B cell (primary cell): Measurements from ENCODE around the gene CDK13. TPM values are rescaled to one million over a fixed set of nuclear protein-coding genes. Genes with fewer than 3 reads are reported as not detected.

ENCODE experiments used
- ATAC-seq: fragments of 200-7000 bp; cut with Tn5 transposase; one replicate; pipeline ENCODE4 v1.10.0; 2021; ENCODE audit warnings: low read depth, mild to moderate bottlenecking, moderate number of reproducible peaks, moderate library complexity
- CTCF ChIA-PET: fragments of 350-600 bp; sonication (Branson Sonifier 250); formaldehyde crosslinking; loops from one replicate; lab custom pipeline; 2021; ENCODE audit warnings: antibody characterized with exemption, inconsistent platforms; lab: Charles Lee
- POLR2A ChIA-PET: fragments of 350-600 bp; sonication (Branson Sonifier 250); formaldehyde crosslinking; loops from one replicate; lab custom pipeline; 2021; ENCODE audit warnings: antibody characterized with exemption; lab: Charles Lee
- DNase-seq: peaks from one replicate; pipeline ENCODE4 v3.0.0; 2013
- H2AFZ ChIP-seq: 2 replicates; pipeline ENCODE4 v1.6.1; 2012; ENCODE audit warnings: mild to moderate bottlenecking, low read depth, low read length; ENCODE audit not compliant: insufficient read depth, poor library complexity, severe bottlenecking
- H3K27ac ChIP-seq, 2 donors: 1 replicate in 1 of 2; 2 replicates in 1 of 2; pipeline ENCODE4 v1.5.1; 2012 to 2013; ENCODE audit warnings: low read length in 2 of 2, mild to moderate bottlenecking in 2 of 2, moderate library complexity in 1 of 2
- H3K27me3 ChIP-seq, 4 experiments: fragments of 200-600 bp in 1 of 4; sonication (generic) in 1 of 4; replicated peaks in 1 of 4; 1 replicate in 2 of 4; 2 replicates in 2 of 4; pipeline versions ENCODE4 v1.6.1 to v1.7.0; 2013 to 2016; ENCODE audit warnings: low read length in 3 of 4, mild to moderate bottlenecking in 2 of 4, mixed read lengths in 1 of 4, moderate library complexity in 1 of 4; ENCODE audit not compliant: insufficient read depth in 4 of 4, control insufficient read depth in 3 of 4; ENCODE audit errors: control extremely low read depth in 1 of 4
- H3K36me3 ChIP-seq, 2 experiments: replicated peaks in 1 of 2; 1 replicate in 1 of 2; 2 replicates in 1 of 2; pipeline versions ENCODE4 v1.6.1 to v1.7.1; 2013; ENCODE audit warnings: low read length in 1 of 2; ENCODE audit not compliant: insufficient read depth in 2 of 2, control insufficient read depth in 1 of 2; ENCODE audit errors: control extremely low read depth in 1 of 2, extremely low read depth in 1 of 2
- H3K4me1 ChIP-seq, 2 donors: fragments of 200-600 bp in 1 of 2; sonication (generic) in 1 of 2; 1 replicate in 1 of 2; 2 replicates in 1 of 2; pipeline versions ENCODE4 v1.5.1 to v1.6.1; 2013 to 2017; ENCODE audit warnings: low read length in 2 of 2; ENCODE audit not compliant: control insufficient read depth in 2 of 2, insufficient read depth in 2 of 2
- H3K4me2 ChIP-seq: replicated peaks from 2 replicates; pipeline ENCODE3; 2012; ENCODE audit warnings: mild to moderate bottlenecking, low read depth, low read length; ENCODE audit not compliant: poor library complexity, severe bottlenecking
- H3K4me3 ChIP-seq, 5 experiments: fragments of 200-600 bp in 1 of 5; sonication (generic) in 1 of 5; 1 replicate in 3 of 5; 2 replicates in 2 of 5; pipeline versions ENCODE4 v1.5.1 to v1.7.0; 2011 to 2016; ENCODE audit warnings: low read length in 4 of 5, mild to moderate bottlenecking in 4 of 5, low read depth in 2 of 5, control low read depth in 1 of 5, moderate library complexity in 1 of 5; ENCODE audit not compliant: insufficient read depth in 1 of 5; ENCODE audit errors: control extremely low read depth in 1 of 5, extremely low read depth in 1 of 5
- H3K79me2 ChIP-seq: fragments of 200-600 bp; sonication (generic); one replicate; pipeline ENCODE4 v1.6.0; 2016; ENCODE audit warnings: low read length; ENCODE audit not compliant: control insufficient read depth, insufficient read depth
- H3K9ac ChIP-seq: fragments of 200-600 bp; sonication (generic); 2 replicates; pipeline ENCODE4 v1.6.1; 2017; ENCODE audit warnings: mild to moderate bottlenecking, low read length, moderate library complexity
- H3K9me3 ChIP-seq, 3 donors: one replicate each; pipeline versions ENCODE4 v1.6.1 to v1.7.1; 2013; ENCODE audit warnings: low read length in 2 of 3; ENCODE audit not compliant: control insufficient read depth in 2 of 3, insufficient read depth in 1 of 3; ENCODE audit errors: control extremely low read depth in 1 of 3
- H4K20me1 ChIP-seq: 2 replicates; pipeline ENCODE4 v1.6.0; 2012; ENCODE audit warnings: mild to moderate bottlenecking, low read length; ENCODE audit not compliant: insufficient read depth, control insufficient read depth, poor library complexity, severe bottlenecking
- H3K27ac Mint-ChIP-seq: one replicate; pipeline ENCODE4 v1.8.0; 2021; ENCODE audit warnings: mixed read lengths
- H3K27me3 Mint-ChIP-seq: one replicate; pipeline ENCODE4 v1.8.0; 2021; ENCODE audit warnings: mixed read lengths
- H3K4me1 Mint-ChIP-seq: one replicate; pipeline ENCODE4 v1.8.0; 2021; ENCODE audit warnings: mixed read lengths
- H3K4me3 Mint-ChIP-seq: one replicate; pipeline ENCODE4 v1.8.0; 2021; ENCODE audit warnings: mixed read lengths
- H3K9me3 Mint-ChIP-seq: one replicate; pipeline ENCODE4 v1.8.0; 2022; ENCODE audit warnings: mixed read lengths; ENCODE audit not compliant: insufficient read depth
- EZH2 ChIP-seq: IDR thresholded peaks from 2 replicates; pipeline ENCODE4 v1.6.1; 2012; ENCODE audit warnings: borderline replicate concordance, low read depth, mild to moderate bottlenecking, moderate library complexity, low read length; ENCODE audit not compliant: insufficient read depth, poor library complexity, severe bottlenecking
- WGBS: methylation state at CpG from one replicate; pipeline ENCODE4 v1.1.5; 2013; ENCODE audit warnings: missing lambda C conversion rate; ENCODE audit not compliant: insufficient coverage; 5-methylcytosine and 5-hydroxymethylcytosine counted together
- intact Hi-C: fragments of 100-400 bp; cut with micrococcal nuclease; formaldehyde crosslinking; loops from one replicate; pipeline ENCODE4 v1.10.0; 2022
- polyA plus RNA-seq: library from polyadenylated mRNA; depleted of rRNA; stranded (reverse); fragments of >200 nt; gene quantifications from 2 replicates; pipeline ENCODE4 v1.2.3, GENCODE V29; 2012
- total RNA-seq, 2 donors: library from RNA; stranded (reverse); fragments of 120-200 nt in 1 of 2; gene quantifications; 1 replicate in 1 of 2; 2 replicates in 1 of 2; pipeline versions ENCODE4 v1.2.3 to v1.2.4, GENCODE V29; 2013 to 2022
- TF ChIP-seq, protein P1 (sequence below): fragments of 200-600 bp; IDR thresholded peaks from one replicate; pipeline ENCODE4 v1.8.0; 2022; ENCODE audit warnings: antibody characterized with exemption, mild to moderate bottlenecking

The CDK13 gene
- total and polyA plus RNA-seq, 2 donors (not counting 1 experiment from before 2014, with no cell fraction given): 56.1 to 146 TPM

DNA sequence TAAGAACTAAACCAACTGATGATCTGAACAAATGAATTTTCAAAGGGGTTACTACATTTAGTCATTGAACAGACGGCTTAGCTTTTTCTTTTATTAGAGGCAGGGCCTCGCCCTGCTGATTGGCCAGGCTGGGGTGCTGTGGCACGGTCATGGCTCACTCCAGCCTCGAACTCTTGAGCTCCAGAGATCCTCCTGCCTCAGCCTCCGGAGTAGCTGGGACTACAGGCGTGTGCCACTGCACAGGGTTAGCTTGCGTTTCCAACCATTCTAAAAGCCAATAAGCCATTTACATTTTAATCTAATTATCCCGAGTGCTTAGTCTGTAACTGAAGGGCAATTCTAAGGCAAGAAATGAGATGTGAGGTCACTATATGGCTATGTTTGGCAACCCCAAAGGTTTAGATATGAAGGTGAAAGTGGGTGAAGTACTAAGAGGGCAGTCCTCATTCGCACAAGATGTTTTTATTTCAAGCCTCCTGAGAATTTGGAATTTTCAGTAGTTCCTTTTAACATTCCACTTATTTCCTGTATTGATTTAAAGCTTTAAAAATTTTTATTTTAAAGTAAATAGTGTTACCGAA is 1.6 kb upstream of the CDK13 start:
- H2AFZ ChIP-seq: peak overlapping the region; percentile 85

DNA sequence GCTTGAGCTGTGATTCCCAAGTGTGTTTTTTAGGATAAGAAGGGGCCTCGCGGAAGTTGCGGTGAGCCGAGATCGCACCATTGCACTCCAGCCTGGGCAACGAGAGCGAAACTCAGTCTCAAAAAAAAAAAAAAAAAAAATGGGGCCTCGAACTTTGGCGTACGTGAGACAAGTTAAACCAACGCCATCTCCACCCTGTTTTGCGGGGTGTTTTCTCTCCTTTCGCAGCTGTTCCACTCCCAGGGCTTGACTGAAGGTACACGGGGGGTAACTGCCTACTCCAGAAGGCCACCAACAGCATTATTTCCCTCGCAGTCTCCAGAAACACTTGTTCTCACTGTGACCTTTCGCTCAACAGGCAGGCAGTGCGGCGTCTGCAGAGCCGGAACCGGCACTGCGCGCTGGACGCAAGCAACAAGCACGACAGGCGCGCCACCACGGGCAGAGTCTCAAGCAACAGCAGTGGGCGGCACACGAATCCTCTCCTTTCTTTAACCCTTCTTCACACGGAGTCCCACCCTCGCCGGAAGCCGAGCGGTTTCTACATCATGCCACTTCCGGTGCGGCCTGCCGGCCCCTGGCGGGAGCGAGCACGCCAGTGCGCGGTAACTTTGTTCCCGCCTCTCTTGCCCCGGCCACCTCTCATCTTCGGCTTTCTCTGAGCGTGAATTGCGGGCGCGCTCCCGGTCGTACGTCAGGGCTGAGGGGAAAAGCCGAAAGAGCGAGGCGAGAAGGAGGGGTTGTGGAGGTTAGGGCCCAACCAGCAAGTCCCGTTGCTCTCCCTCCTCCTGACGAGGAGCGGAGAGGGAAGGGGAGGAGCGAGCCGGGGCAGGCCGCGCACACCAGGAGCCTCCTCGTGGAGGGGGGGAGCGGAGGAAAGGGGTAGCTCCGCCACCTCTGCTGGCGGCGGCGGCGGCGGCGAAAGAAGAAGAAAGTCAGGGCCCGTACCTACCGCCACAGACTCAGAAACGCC is 814 bp upstream of the CDK13 start:
- H3K9me3 Mint-ChIP-seq: no peaks in the 10 kb centered on the region
- Histone ChIP-seq H3K36me3 (no peaks in the 10 kb centered on the region), H3K4me1 (peaks cover 18 to 26% of the 10 kb centered on the region in 2 donors), H3K4me3 (peak overlapping the region; percentile 77 to 98 (median 91)), H3K4me2 (peak overlapping the region; percentile 87), H4K20me1 (peaks cover 36% of the 10 kb centered on the region), H3K9me3 (no peaks in the 10 kb centered on the region), H3K79me2 (peaks cover 37% of the 10 kb centered on the region), H3K9ac (peak overlapping the region; percentile 92), H2AFZ (peak overlapping the region; percentile 85), H3K27me3 (no peaks in the 10 kb centered on the region), H3K27ac (peak overlapping the region; percentile 98)
- WGBS: under 1% methylated on average over 63 of the region's 74 CpGs
- intact Hi-C loops: loop anchor here (1.0 to 2.0 kb wide), 4 partner anchors 185 to 1932 kb away; partner anchors contain the start of genes MPLKIP and RALA
- peak overlapping the region; percentile 94 for H3K4me3 Mint-ChIP-seq
- CTCF ChIA-PET: interaction anchor here (1.4 to 9.4 kb wide), 3 partner anchors 52 to 103 kb away, joined by 8 to 121 read pairs (median 46); no protein-coding TSS in a partner anchor
- POLR2A ChIA-PET: interaction anchor here (0.7 to 1.6 kb wide), 6 partner anchors 23 to 185 kb away, joined by 3 to 8 read pairs (median 7); partner anchors contain the start of genes MPLKIP and SUGCT
- H3K27me3 Mint-ChIP-seq: no peaks in the 10 kb centered on the region
- DNase-seq (peak; percentile 99), ATAC-seq (peak; percentile 70)
- TF ChIP-seq, protein P1, sequence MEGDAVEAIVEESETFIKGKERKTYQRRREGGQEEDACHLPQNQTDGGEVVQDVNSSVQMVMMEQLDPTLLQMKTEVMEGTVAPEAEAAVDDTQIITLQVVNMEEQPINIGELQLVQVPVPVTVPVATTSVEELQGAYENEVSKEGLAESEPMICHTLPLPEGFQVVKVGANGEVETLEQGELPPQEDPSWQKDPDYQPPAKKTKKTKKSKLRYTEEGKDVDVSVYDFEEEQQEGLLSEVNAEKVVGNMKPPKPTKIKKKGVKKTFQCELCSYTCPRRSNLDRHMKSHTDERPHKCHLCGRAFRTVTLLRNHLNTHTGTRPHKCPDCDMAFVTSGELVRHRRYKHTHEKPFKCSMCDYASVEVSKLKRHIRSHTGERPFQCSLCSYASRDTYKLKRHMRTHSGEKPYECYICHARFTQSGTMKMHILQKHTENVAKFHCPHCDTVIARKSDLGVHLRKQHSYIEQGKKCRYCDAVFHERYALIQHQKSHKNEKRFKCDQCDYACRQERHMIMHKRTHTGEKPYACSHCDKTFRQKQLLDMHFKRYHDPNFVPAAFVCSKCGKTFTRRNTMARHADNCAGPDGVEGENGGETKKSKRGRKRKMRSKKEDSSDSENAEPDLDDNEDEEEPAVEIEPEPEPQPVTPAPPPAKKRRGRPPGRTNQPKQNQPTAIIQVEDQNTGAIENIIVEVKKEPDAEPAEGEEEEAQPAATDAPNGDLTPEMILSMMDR: no peak
- no peak for TF ChIP-seq EZH2
- peak overlapping the region; percentile 99 for H3K27ac Mint-ChIP-seq
- H3K4me1 Mint-ChIP-seq: peaks cover 38% of the 10 kb centered on the region

More for the DNA sequence above, 1.6 kb upstream of the CDK13 start:
- Histone ChIP-seq H3K9me3 (no peaks in the 10 kb centered on the region), H4K20me1 (peaks cover 29% of the 10 kb centered on the region), H3K9ac (peak overlapping the region; percentile 92), H3K36me3 (no peaks in the 10 kb centered on the region), H3K4me1 (peaks cover 12 to 18% of the 10 kb centered on the region in 2 donors), H3K27ac (peak overlapping the region; percentile 98), H3K4me2 (peak overlapping the region; percentile 87), H3K79me2 (peaks cover 32% of the 10 kb centered on the region), H3K27me3 (no peaks in the 10 kb centered on the region), H3K4me3 (peak overlapping the region; percentile 77 to 98 (median 91))
- H3K4me1 Mint-ChIP-seq: peaks cover 32% of the 10 kb centered on the region
- ChIA-PET CTCF (interaction anchor here (0.7 to 6.4 kb wide), 3 partner anchors 18 to 104 kb away, joined by 4 to 46 read pairs (median 8); no protein-coding TSS in a partner anchor), POLR2A (interaction anchor here (0.7 to 1.3 kb wide), 5 partner anchors 22 to 108 kb away, joined by 3 to 8 read pairs (median 6); no protein-coding TSS in a partner anchor)
- peak overlapping the region; percentile 94 for H3K4me3 Mint-ChIP-seq
- ATAC-seq (no peak), DNase-seq (no peak)
- TF ChIP-seq EZH2: no peak
- WGBS: 51% methylated on average over 7 of the region's 10 CpGs
- no peaks in the 10 kb centered on the region for H3K27me3 Mint-ChIP-seq
- H3K9me3 Mint-ChIP-seq: no peaks in the 10 kb centered on the region
- intact Hi-C loops: loop anchor here (2.0 kb wide), 1 partner anchor 1932 kb away; no protein-coding TSS in a partner anchor
- H3K27ac Mint-ChIP-seq: peak overlapping the region; percentile 99
